SK-N-SH (cell line): ENCODE data around the gene NRCAM. TPM values are rescaled to one million over a fixed set of nuclear protein-coding genes. Genes with fewer than 3 reads are reported as not detected.

ENCODE experiments used
- CTCF ChIA-PET: fragments of 300-600, 350-600 bp; formaldehyde crosslinking; extraction: SDS; loops from one replicate; lab custom pipeline; 2021; lab: Yijun Ruan, JAX
- POLR2A ChIA-PET: fragments of 350-600 bp; sonication (Branson Sonifier 250); formaldehyde crosslinking; extraction: SDS; loops from one replicate; lab custom pipeline; 2020; ENCODE audit warnings: antibody characterized with exemption, inconsistent platforms; lab: Yijun Ruan, JAX
- DNase-seq: peaks from one replicate; pipeline ENCODE4 v3.0.0; 2012
- H2AFZ ChIP-seq: fragments of 200-600 bp; sonication (generic); 2 replicates; pipeline ENCODE4 v1.8.1; 2016; ENCODE audit warnings: antibody characterized with exemption, mild to moderate bottlenecking, low read depth
- H3F3A ChIP-seq: fragments of 200-600 bp; sonication (generic); replicated peaks from 2 replicates; pipeline ENCODE3; 2016; ENCODE audit warnings: antibody characterized with exemption, mild to moderate bottlenecking; ENCODE audit not compliant: insufficient read depth
- H3K27ac ChIP-seq, 2 experiments: fragments of 200-500 bp in 1 of 2; fragments of 200-600 bp in 1 of 2; sonication (Bioruptor generic) in 1 of 2; sonication (generic), shearing (Covaris generic) in 1 of 2; 2 replicates each; pipeline versions ENCODE4 v1.5.1 to v1.6.1; 2014 to 2016; ENCODE audit warnings: low read depth in 2 of 2, inconsistent platforms in 1 of 2, low read length in 1 of 2, mild to moderate bottlenecking in 1 of 2, mixed read lengths in 1 of 2
- H3K27me3 ChIP-seq: fragments of 200-600 bp; sonication (generic), shearing (Covaris generic); 2 replicates; pipeline ENCODE4 v1.6.1; 2016; ENCODE audit warnings: mixed run types; ENCODE audit not compliant: insufficient read depth
- H3K36me3 ChIP-seq, 2 experiments: fragments of 200-500 bp in 1 of 2; fragments of 200-600 bp in 1 of 2; sonication (Bioruptor generic) in 1 of 2; sonication (generic) in 1 of 2; replicated peaks in 1 of 2; 2 replicates each; pipeline versions ENCODE3 to v1.5.1; 2014 to 2016; ENCODE audit warnings: low read length in 1 of 2, mild to moderate bottlenecking in 1 of 2; ENCODE audit not compliant: insufficient read depth in 2 of 2, control insufficient read depth in 1 of 2
- H3K4me1 ChIP-seq, 2 experiments: fragments of 200-500 bp in 1 of 2; fragments of 200-600 bp in 1 of 2; sonication (Bioruptor generic) in 1 of 2; sonication (generic), shearing (Covaris generic) in 1 of 2; 2 replicates each; pipeline versions ENCODE4 v1.5.1 to v1.6.1; 2014 to 2016; ENCODE audit warnings: low read depth in 1 of 2, low read length in 1 of 2, mixed run types in 1 of 2; ENCODE audit not compliant: insufficient read depth in 2 of 2, control insufficient read depth in 1 of 2
- H3K4me2 ChIP-seq: fragments of 200-600 bp; sonication (generic), shearing (Covaris generic); 2 replicates; pipeline ENCODE4 v1.6.1; 2017; ENCODE audit warnings: mixed run types
- H3K4me3 ChIP-seq, 2 experiments: fragments of 200-500 bp in 1 of 2; fragments of 200-600 bp in 1 of 2; sonication (Bioruptor generic) in 1 of 2; sonication (generic), shearing (Covaris generic) in 1 of 2; 2 replicates each; pipeline versions ENCODE4 v1.5.1 to v1.8.1; 2014 to 2016; ENCODE audit warnings: low read depth in 2 of 2, inconsistent platforms in 1 of 2, low read length in 1 of 2, mild to moderate bottlenecking in 1 of 2, mixed read lengths in 1 of 2, moderate library complexity in 1 of 2
- H3K79me2 ChIP-seq: fragments of 200-600 bp; sonication (generic); 2 replicates; pipeline ENCODE4 v1.8.1; 2017; ENCODE audit warnings: mild to moderate bottlenecking; ENCODE audit not compliant: insufficient read depth
- H3K9ac ChIP-seq: fragments of 200-600 bp; sonication (generic); 2 replicates; pipeline ENCODE4 v1.6.1; 2017; ENCODE audit warnings: mixed run types
- H3K9me2 ChIP-seq: fragments of 200-600 bp; sonication (generic); 2 replicates; pipeline ENCODE4 v1.6.1; 2017; ENCODE audit warnings: mixed run types
- H3K9me3 ChIP-seq: fragments of 200-600 bp; sonication (generic); 2 replicates; pipeline ENCODE4 v1.6.1; 2017; ENCODE audit warnings: mixed run types, mild to moderate bottlenecking, moderate library complexity
- H4K20me1 ChIP-seq: fragments of 200-600 bp; sonication (generic); 2 replicates; pipeline ENCODE4 v1.6.1; 2017; ENCODE audit warnings: mild to moderate bottlenecking, mixed run types; ENCODE audit not compliant: insufficient read depth
- CHD2 ChIP-seq: fragments of 150-350 bp; IDR thresholded peaks from 2 replicates; pipeline ENCODE4 v1.6.1; 2018; ENCODE audit warnings: low read length; ENCODE audit not compliant: partially characterized antibody
- EP300 ChIP-seq, 2 experiments: IDR thresholded peaks; 2 replicates each; pipeline versions ENCODE4 v1.4.0 to v1.6.1; 2012; ENCODE audit warnings: borderline replicate concordance in 1 of 2, low read depth in 1 of 2, low read length in 1 of 2
- FOXJ3 ChIP-seq: sonication (generic); formaldehyde crosslinking; IDR thresholded peaks from 2 replicates; pipeline ENCODE4 v1.5.1; 2020; ENCODE audit warnings: mild to moderate bottlenecking, missing genetic modification reagents
- IRF3 ChIP-seq: fragments of 150-350 bp; IDR thresholded peaks from 2 replicates; pipeline ENCODE4 v1.6.1; 2016; ENCODE audit warnings: mild to moderate bottlenecking, low read depth, low read length
- MXI1 ChIP-seq: IDR thresholded peaks from 2 replicates; pipeline ENCODE4 v1.6.1; 2012; ENCODE audit warnings: mild to moderate bottlenecking, low read depth, low read length, improper control_type of control experiment
- PBX3 ChIP-seq: IDR thresholded peaks from 2 replicates; pipeline ENCODE4; 2012
- POLR2AphosphoS5 ChIP-seq: IDR thresholded peaks from 2 replicates; pipeline ENCODE4 v1.6.1; 2012; ENCODE audit warnings: low read depth, low read length
- WGBS: methylation state at CpG from one replicate; pipeline ENCODE4 v1.1.6; 2017; ENCODE audit warnings: low lambda C conversion rate; 5-methylcytosine and 5-hydroxymethylcytosine counted together
- polyA plus RNA-seq, 3 experiments: library from polyadenylated mRNA; depleted of rRNA; stranded (reverse); fragments of >200 nt; gene quantifications; 2 replicates each; pipeline ENCODE4 v1.2.3, GENCODE V29; 2012
- TF ChIP-seq, protein P1 (sequence below): fragments of 200-600 bp; sonication (generic); IDR thresholded peaks from 2 replicates; pipeline ENCODE4 v1.6.1; 2017; ENCODE audit warnings: antibody characterized with exemption, mild to moderate bottlenecking, moderate library complexity

NRCAM gene
- polyA plus RNA-seq, 1 of the 3 experiments (the other 2 are of a cell fraction) = 1.1 TPM

DNA sequence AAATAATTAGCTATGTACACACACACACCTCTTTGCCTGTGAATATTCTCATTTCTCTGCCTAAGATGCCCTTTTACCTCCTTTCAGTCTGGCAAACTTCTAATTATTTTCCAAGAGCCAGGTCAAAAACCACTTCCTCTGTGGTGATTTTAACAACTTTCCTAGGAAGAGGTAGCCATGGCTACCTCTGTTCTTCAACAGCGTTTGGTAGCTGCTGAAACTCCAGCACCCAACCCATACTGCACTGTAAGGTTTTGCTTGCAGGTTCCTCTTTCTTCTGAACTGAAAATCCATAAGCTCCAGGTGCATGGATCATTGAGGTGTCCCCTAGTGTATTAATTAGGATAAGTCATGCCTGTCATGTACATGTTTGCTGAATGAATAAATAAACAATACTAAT, 25.6 kb downstream of the NRCAM start (continued):
- TF ChIP-seq, protein P1, sequence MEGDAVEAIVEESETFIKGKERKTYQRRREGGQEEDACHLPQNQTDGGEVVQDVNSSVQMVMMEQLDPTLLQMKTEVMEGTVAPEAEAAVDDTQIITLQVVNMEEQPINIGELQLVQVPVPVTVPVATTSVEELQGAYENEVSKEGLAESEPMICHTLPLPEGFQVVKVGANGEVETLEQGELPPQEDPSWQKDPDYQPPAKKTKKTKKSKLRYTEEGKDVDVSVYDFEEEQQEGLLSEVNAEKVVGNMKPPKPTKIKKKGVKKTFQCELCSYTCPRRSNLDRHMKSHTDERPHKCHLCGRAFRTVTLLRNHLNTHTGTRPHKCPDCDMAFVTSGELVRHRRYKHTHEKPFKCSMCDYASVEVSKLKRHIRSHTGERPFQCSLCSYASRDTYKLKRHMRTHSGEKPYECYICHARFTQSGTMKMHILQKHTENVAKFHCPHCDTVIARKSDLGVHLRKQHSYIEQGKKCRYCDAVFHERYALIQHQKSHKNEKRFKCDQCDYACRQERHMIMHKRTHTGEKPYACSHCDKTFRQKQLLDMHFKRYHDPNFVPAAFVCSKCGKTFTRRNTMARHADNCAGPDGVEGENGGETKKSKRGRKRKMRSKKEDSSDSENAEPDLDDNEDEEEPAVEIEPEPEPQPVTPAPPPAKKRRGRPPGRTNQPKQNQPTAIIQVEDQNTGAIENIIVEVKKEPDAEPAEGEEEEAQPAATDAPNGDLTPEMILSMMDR = no peak
- no peak for TF ChIP-seq POLR2AphosphoS5

- ChIA-PET CTCF (interaction anchor here (1.1 to 3.4 kb wide), 4 partner anchors 25 to 246 kb away, joined by 3 to 11 read pairs (median 4); no protein-coding TSS in a partner anchor), POLR2A (no interaction called here)
- H3F3A ChIP-seq = no peaks in the 10 kb centered on the region
- TF ChIP-seq CHD2 = no peak
- no peak for TF ChIP-seq IRF3
- no peaks in the 10 kb centered on the region for H3K9me3 ChIP-seq
- H3K27me3 ChIP-seq = no peaks in the 10 kb centered on the region; the same call in 1 of the 2 replicates
- H3K9me2 ChIP-seq = no peaks in the 10 kb centered on the region
- no peak overlapping the region for H3K4me2 ChIP-seq
- no peak overlapping the region for H3K4me3 ChIP-seq
- H3K9ac ChIP-seq = no peak overlapping the region
- no peaks in the 10 kb centered on the region for H3K36me3 ChIP-seq
- DNase-seq = no peak
- peaks cover 0 to 23% of the 10 kb centered on the region in 2 experiments; a peak in 2 of 4 replicates for H3K4me1 ChIP-seq
- no peaks in the 10 kb centered on the region for H4K20me1 ChIP-seq
- H3K27ac ChIP-seq = no peak overlapping the region
- 13% methylated on average over 1 of the region's 1 CpG for WGBS
- no peaks in the 10 kb centered on the region for H3K79me2 ChIP-seq
- no peak overlapping the region for H2AFZ ChIP-seq
Measured at GRCh38 chr7:108427766-108428165, 28.5 kb downstream of the NRCAM start.

- no peaks in the 10 kb centered on the region for H3F3A ChIP-seq
- POLR2A ChIA-PET = interaction anchor here (1.0 kb wide), 1 partner anchor 28 kb away, joined by 3 read pairs; no protein-coding TSS in a partner anchor
- no peaks in the 10 kb centered on the region for H3K9me2 ChIP-seq
- H3K9ac ChIP-seq = no peak overlapping the region
- no peaks in the 10 kb centered on the region for H4K20me1 ChIP-seq
- H3K4me2 ChIP-seq = no peak overlapping the region
- H3K27ac ChIP-seq = peak overlapping the region in 1 of 2 experiments; percentile 84; a peak in 2 of 4 replicates
- CTCF ChIA-PET = interaction anchor here (1.3 to 3.4 kb wide), 2 partner anchors 18 to 27 kb away, joined by 6 to 11 read pairs; no protein-coding TSS in a partner anchor
- WGBS = 11% methylated on average over 2 of the region's 2 CpGs
- H3K9me3 ChIP-seq = no peaks in the 10 kb centered on the region
- DNase-seq = no peak
- H3K36me3 ChIP-seq = no peaks in the 10 kb centered on the region
- H3K27me3 ChIP-seq = no peaks in the 10 kb centered on the region; the same call in 1 of the 2 replicates
- no peak overlapping the region for H2AFZ ChIP-seq
- no peak overlapping the region for H3K4me3 ChIP-seq
- TF ChIP-seq PBX3 = no peak
- no peak for TF ChIP-seq POLR2AphosphoS5
- 0 out of 2 replicates have a peak, but pooled peaks have one; percentile 36 for TF ChIP-seq FOXJ3 (CRISPR knock-in tag)
- TF ChIP-seq MXI1 = 0 out of 2 replicates have a peak, but pooled peaks have one; percentile 14
- TF ChIP-seq EP300 (IDR thresholded peaks at IDR 0.05; ENCODE audit: borderline replicate concordance in 1 of 2, low read depth in 1 of 2, low read length in 1 of 2) = peak in 1 of 2 experiments; percentile 71; a peak in 1 of 4 replicates
- TF ChIP-seq, all 33 proteins: peak for 3
- H3K79me2 ChIP-seq = no peaks in the 10 kb centered on the region
- peaks cover 2 to 31% of the 10 kb centered on the region in 2 experiments; a peak in 2 of 4 replicates for H3K4me1 ChIP-seq
Measured at GRCh38 chr7:108425714-108426275, 30.4 kb downstream of the NRCAM start.
